GM18517 (cell line): ENCODE data around the gene ACAD8.
"Not testable (repeated sequence)": the region's sequence is repeated elsewhere in the genome, so short reads cannot be mapped to it uniquely, and the experiment has no call there.

ENCODE experiments used
- ATAC-seq: cut with Tn5 transposase; IDR thresholded peaks from one replicate; pipeline ENCODE4 v1.9.1; 2021; ENCODE audit warnings: mild to moderate bottlenecking, moderate library complexity; ENCODE audit not compliant: unreplicated experiment

Gene ACAD8

GRCh38 chr11:134266440-134266839 is 13.1 kb downstream of the ACAD8 start:
- no peak for ATAC-seq

DNA sequence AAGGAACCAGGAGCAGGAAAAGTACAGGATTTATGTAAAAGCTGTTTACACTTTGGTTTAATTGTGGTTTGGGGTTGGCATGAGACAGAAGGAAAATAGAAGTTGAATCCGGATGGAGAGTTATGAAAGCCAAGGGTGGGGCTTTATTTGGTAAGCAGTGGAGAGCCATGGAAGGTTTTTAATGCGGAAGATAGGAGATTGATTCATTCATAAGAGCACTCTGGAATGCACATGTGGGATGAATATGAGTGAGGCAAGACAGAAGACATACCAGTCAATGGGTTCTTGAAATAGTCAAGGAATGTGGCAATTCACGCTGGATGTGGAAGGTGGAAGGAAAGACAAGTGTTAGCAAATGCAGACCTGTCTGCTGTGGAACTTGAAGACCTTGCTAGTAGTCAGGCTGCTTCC is 13.5 kb downstream of the ACAD8 start:
- no peak for ATAC-seq

- no peak for ATAC-seq
Observed at GRCh38 chr11:134267461-134267860, 14.1 kb downstream of the ACAD8 start.

GRCh38 chr11:134267966-134268365 is 14.6 kb downstream of the ACAD8 start:
- ATAC-seq, result no peak

GRCh38 chr11:134270250-134270714 is 16.9 kb downstream of the ACAD8 start:
- ATAC-seq, result no peak

DNA sequence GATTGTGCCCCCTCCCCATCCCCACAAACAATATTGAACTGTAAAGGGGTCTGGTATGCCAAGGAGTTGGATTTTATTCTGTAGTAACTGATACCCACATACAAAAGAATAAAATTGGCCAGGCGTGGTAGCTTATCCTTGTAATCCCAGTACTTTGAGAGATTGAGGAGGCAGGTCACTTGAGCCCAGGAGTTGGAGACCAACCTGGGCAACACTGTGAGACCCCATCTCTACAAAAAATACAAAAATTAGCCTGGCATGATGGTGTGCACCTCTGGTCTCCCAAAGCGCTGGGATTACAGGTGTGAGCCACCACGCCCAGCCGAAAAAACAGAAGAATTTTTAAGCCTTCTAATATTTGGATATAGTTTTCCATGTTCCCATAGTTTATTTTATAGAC is 18.6 kb downstream of the ACAD8 start:
- no peak for ATAC-seq

DNA sequence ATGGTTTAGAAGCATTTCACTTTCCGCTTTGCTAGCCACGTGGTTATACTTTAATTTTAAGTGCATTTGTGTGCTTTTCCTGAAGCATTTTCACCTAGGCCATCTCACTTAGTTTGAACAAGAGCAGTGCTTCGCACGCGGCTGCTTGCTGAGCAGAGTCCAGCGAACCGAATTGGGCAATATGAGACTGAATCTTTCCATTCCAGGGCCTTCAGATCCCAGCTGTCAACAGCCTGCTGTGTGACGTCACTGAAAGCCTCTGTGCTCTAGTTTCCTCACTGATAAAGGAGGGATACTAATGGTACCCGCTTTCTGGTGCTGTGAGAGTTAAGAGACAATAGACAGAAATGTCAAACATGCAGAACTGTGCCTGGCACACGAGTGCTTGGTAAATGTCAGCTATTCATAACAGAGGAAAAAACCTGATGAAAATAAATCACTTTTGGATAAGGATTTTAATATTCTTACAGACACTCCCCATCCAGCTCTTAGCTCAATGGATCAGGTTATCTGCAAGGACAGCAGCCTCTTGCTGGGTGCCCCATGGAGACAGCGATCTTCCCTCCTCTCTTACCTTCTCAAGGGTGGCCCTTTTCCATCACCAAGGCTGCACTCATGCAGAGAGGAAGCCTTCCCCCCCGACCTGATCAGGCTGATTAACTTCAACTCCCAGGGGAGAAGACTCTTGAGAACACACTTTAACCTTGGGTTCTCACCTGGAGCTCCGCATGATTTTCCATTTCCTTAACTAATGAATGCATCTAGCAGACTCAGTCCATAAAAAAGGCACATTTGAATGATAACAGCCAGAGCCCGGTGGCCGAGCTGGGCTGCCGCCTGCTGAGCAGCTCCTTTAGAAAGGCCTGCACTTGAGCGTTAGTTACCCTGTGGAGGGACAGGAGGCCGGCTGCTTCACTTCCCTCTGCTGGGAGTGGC is 19.3 kb downstream of the ACAD8 start:
- ATAC-seq, result no peak

DNA sequence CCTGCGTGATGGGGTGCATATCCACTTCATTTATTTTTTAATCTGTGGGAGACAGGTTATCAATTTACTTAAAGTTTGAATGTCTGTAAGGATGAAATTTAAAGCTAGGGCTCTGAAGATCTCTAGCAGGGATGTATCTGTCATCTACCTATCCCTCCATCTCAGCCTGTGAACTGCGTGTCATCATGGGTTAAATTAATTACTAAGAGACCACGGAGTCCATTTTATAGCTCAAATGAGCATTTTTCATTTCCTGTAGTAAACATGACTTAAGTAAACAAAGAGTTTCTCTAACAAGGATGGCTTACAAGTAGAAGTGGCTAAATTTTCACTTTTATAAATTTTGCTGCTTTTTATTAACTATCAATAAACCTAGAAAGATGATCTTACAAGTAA is 19.9 kb downstream of the ACAD8 start:
- ATAC-seq, result no peak

DNA sequence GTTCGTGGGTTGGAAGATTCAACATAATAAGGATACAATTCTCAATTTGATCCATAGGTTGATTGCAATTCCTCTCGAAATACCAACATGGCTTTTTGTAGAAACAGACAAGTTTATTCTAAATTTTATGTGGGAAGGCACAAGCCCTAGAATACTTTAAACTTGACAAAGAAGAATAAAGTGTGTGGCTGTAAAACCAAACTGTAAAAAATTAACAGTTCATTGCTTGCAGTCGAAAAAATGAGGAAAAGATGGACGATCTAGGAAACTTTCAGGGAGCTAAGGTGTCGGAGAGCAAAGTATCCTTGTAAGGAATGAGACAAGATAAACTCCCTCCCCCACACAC is 21.8 kb downstream of the ACAD8 start:
- no peak for ATAC-seq

GRCh38 chr11:134275534-134276395 is 22.4 kb downstream of the ACAD8 start, which contains the start of gene GLB1L3:
TSS of gene GLB1L3 (plus strand) at chr11:134276379. CDS start at chr11:134276741, 362 bp downstream.
- no peak for ATAC-seq

DNA sequence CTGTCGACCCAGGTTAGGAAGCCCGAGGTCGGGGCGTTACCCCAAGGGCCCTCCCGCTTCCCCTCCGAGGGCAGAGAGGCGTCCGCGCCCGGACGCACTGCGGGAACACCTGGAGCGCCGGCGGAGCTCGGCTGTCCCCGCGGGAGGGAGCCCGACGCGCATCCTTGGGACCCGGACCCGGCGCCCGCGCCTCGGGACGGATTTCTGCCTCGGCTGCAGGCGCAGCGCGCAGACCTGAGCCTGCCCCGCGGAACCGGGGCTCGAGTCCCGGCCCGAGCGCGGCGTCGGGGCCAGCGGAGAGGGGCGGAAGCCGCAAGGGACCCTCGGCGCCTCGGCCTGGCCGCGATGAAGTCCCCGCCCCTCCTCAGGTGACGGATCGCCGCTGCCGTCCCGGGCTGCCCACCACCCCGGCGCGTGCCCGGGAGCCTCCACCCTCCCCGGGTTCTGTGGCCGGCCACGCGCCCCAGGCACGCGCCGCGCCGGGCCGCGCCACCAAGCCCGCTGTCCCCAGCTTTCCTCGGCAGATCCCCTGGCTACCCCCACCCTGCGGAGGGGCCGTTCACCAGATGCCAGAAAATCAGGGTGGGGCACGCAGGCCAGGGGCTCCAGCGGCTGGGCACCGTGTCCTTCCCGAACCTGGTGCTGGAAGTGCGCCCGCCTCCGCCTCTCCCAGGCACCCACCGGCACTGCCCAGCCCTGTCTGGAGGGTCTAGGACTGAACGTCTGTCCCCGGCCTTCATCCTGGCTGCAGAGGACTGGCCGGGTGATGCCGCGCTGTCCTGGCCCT is 23.2 kb downstream of the ACAD8 start:
- no peak for ATAC-seq

- ATAC-seq, result no peak
Observed at GRCh38 chr11:134277183-134278001, 24.0 kb downstream of the ACAD8 start.

GRCh38 chr11:134278356-134278755 is 25.0 kb downstream of the ACAD8 start:
- no peak for ATAC-seq

DNA sequence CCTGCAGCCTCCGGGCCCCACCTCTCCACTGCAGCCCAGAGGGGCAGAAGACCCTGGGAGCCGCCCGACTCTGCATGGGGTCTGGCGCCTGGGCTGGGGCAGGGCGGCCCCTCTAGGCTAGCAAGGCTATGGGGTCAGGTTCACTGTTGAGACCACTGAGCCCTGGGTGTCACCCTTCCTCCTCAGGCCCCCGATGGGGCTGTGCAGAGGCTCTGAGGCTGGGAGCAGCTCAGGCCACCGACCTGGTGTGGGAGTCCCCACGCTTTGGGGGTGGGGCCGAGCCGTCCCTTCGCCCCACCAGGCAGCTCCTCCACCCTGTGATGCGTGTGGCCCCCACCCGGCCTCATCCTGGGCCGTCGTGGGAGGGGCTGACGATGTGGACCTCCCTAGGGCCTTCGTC is 28.3 kb downstream of the ACAD8 start:
- ATAC-seq, result not testable (repeated sequence)

DNA sequence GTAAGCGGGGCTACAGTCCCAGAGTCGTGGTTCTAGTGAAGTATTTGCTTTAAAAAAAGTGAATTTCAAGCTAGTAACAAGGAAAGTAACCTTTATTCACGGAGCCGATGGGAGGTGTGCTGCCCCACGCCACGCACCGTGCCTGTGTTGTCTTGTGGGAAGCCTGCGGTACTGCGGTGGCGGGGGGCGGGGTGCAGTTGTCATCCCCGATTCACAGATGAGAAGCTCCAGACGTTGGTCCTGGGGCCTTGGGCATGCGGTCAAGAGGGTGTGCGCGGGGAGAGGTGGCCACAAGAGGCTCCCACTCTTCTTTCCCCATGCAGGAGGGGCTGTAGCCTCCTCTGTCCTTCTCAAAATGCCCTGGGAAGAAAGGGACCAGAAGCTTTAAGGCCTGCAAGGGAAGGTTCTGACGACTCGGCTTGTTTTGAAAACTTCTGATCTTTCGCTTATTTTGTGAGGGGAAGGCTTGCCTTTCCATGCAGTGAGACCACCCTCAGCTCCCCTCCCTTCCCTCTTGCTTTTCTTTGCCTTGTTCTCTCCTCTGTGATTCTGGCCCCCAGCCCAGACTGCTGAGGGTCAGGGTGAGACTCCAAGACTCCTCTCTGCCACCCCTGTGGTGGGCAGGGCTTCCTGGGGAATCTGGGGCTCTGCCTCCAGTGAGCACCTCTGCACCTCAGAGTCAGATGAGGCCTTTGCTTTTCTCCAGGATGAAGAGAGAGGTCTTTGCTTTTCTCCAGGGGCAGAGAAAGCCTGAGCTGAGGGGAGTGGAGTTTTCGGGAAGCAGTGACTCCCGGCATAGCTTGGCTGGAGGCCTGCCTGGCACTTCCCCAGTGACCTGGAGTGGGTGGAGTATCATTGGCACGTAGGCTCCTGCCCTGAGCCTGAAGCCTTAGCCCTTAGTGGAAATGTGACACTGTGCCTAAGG is 29.0 kb downstream of the ACAD8 start:
- ATAC-seq, result no peak

DNA sequence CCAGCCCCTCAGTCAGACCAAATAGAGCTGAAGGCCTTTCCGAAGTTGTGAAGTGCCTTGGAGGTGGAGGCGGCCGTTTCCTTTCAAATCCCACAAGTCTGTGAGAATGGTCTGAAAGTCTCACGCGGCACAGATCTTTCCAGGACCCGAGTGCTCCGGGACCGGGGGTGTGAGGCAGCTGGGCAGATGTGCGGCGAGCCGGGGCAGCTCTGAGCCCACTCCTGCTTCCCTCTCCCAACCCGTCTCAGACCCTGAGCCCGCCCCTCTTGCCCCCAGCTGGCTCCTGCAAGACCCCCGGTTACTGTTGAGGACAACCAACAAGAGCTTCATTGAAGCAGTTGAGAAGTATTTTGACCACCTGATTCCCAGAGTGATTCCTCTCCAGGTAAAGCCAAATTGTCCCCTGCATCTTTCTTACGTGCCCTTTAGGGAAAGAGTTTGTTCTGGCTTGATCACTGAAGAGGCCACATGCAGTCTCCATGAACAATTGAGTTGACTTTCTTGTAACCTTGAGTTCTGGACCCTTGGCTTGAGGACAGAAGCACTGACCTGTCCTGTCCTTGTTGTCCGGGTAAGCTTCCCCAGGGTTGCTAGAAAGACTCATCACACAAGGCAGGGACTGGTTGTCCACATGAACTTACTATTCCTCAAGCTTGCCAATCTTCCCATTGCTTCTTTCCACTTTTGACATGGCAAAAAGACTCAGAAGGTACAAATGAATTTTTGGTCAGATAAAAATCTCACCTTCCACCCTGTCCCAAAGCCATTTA is 30.3 kb downstream of the ACAD8 start:
- ATAC-seq, result no peak

- not testable (repeated sequence) for ATAC-seq
Observed at GRCh38 chr11:134284349-134284748, 31.0 kb downstream of the ACAD8 start.

DNA sequence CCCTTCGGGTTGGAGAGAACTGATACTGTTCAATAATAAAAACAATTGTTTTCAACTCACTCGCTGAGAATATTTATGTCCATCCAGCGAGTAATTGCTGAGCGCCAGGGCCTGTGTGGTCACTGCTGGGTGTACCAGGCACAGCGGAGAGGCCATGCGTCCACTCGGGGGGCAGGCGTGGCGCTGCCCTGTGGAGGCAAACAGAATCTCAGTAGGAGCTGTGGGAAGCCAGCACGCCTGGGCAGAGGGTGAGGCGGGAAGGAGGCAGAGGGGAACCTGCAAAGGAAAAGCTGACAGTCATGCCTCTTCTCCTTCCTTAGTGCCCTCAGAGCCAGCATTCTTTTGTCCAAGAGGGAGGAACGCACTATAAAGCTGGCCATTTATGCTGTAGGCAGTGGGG is 34.2 kb downstream of the ACAD8 start:
- ATAC-seq, result no peak
